ENCODE data around the gene NBEA.
"Not testable (repeated sequence)": the region's sequence is repeated elsewhere in the genome, so short reads cannot be mapped to it uniquely, and the experiment has no call there.

Gene NBEA

DNA sequence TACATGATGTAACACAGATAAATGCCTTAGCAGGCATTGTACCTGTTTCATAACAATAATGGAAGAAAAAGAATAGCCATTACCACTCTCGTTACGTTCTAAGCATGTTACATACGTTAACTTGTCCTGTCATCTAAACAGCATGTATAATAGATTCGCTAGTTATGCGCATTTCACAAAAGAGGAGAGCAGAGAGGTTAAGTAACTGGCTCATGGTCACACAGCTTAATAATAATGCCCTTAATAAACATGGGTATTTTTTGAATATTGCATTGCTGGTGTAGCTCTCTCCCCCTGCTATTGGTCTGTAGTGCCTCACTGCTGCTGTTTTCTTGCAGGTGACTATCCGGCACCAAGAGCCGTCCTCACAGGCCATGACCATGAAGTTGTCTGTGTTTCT, 722.7 kb downstream of the NBEA start:
- no peak for DNase-seq (ENCODE audit: low spot score)

- DNase-seq (ENCODE audit: low spot score): no peak
These were observed 727.3 kb downstream of the NBEA start for GRCh38 chr13:35669321-35669720.

GRCh38 chr13:35672611-35673010, 730.5 kb downstream of the NBEA start:
- DNase-seq (ENCODE audit: low spot score): peak; percentile 71

GRCh38 chr13:35675651-35676050, 733.6 kb downstream of the NBEA start:
- DNase-seq (ENCODE audit: low spot score): peak; percentile 64

- DNase-seq (ENCODE audit: low spot score): not testable (repeated sequence)
These were observed 735.8 kb downstream of the NBEA start for GRCh38 chr13:35677863-35678262.

- no peak for DNase-seq (ENCODE audit: low spot score)
These were observed 739.6 kb downstream of the NBEA start for GRCh38 chr13:35681685-35682084.

GRCh38 chr13:35684432-35684831, 742.4 kb downstream of the NBEA start:
- DNase-seq (ENCODE audit: low spot score): no peak

GRCh38 chr13:35687336-35687735, 745.3 kb downstream of the NBEA start:
- no peak for DNase-seq (ENCODE audit: low spot score)

DNA sequence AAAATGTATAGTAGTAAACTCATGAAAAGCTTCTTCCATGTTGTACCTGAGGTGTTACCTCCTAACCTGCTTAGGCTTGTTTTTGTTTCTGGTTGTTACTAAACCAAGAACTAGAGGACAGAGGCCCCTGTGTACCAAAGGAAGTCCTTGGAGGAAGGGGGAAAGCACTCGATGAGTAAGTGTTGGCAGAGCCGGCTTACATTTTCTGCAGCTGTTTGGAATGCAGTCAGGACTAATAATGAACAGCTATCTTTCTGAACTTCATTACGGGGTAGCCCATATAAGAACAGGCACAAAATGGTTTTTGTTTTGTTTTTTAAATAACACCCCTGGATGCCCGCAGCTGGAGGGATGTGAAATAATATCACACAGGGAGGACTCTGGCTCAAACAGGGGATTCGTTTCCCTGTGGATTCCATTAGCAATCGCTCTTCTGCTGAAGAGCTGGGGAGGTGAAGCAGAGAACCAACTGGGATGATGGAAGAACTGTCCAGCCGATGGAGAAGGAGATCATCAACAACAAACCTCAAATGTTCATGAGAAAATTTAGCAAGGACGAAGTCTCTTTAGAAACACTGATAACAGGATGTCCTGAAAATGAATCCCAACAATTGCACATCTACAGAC, 748.6 kb downstream of the NBEA start:
- DNase-seq (ENCODE audit: low spot score): no peak

DNA sequence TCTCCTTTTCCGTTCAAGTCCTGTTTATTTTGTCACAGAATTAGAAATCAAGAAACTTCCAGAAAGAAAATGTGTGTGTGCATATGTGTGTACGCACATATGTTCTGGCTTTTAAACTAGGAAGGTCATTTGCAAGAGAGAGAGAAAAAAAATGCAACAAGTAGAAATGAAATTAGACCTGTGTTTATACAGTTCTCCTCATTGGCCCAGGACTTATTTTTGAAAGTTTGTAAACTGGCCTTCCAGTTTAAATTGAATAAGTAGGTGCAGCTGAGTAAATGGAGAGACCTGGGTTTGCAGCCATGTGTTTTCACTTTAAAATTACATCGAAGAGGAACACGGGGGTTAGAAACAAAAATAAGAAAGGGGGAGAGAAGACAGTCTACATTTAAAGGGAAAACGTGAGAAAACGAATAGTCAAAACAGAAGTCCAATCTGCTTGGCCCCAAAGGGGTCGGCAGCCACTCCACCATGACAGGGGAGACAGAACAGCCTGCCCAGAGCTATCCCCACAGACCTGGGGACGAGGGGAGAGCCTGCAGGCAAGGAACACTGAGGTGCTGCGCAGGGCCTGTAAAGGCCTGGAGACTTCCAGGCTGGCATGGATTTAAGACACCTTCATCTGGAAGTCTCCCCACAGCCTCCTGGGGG, 751.2 kb downstream of the NBEA start:
- DNase-seq (ENCODE audit: low spot score): no peak

DNA sequence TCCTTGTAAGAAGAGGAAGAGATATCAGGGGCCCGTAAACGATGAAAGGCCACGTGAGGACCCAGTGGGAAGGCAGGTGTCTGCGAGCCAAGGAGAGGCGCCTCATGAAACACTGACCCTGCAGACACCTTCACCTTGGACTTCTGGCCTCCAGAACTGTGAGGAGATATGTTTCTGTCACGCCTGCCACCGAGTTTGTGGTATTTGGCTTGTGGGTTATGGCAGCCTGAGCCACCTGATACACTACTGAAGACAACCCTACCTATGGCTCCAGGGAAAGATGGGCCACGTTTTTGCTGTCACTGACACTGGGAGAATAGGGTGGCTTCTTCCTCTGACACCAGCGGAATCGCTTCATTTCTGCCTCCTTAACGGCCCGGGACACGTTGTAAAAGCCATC, 752.0 kb downstream of the NBEA start:
- DNase-seq (ENCODE audit: low spot score): no peak

GRCh38 chr13:35694549-35695447, 752.7 kb downstream of the NBEA start:
- no peak for DNase-seq (ENCODE audit: low spot score)

- no peak for DNase-seq (ENCODE audit: low spot score)
These were observed 753.3 kb downstream of the NBEA start for GRCh38 chr13:35695448-35695770.

- DNase-seq (ENCODE audit: low spot score): no peak
These were observed 755.2 kb downstream of the NBEA start for GRCh38 chr13:35697186-35697730.

- no peak for DNase-seq (ENCODE audit: low spot score)
These were observed 757.0 kb downstream of the NBEA start for GRCh38 chr13:35698911-35699576.

GRCh38 chr13:35699825-35700510, 757.9 kb downstream of the NBEA start:
- no peak for DNase-seq (ENCODE audit: low spot score)

GRCh38 chr13:35700671-35701070, 758.6 kb downstream of the NBEA start:
- DNase-seq (ENCODE audit: low spot score): no peak

DNA sequence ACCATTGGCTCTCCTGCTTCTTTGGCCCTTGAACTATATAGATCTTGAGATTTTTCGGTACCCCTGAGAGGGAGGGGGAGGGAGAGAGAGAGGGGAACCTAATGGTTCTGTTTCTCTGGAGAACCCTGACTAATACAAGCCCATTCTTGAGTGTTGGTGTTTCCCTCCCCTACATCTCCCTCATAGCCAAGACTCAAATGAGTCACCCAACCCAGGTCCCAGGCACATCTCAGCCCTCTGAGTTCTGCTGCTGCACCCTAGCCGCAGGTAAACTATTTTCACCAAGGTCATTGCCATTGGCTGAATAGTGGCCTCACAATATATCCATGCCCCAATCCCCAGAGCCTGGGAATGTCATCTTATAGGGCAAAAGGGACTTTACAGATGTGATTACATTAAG, 760.2 kb downstream of the NBEA start:
- no peak for DNase-seq (ENCODE audit: low spot score)

- no peak for DNase-seq (ENCODE audit: low spot score)
These were observed 761.0 kb downstream of the NBEA start for GRCh38 chr13:35703061-35703460.

DNA sequence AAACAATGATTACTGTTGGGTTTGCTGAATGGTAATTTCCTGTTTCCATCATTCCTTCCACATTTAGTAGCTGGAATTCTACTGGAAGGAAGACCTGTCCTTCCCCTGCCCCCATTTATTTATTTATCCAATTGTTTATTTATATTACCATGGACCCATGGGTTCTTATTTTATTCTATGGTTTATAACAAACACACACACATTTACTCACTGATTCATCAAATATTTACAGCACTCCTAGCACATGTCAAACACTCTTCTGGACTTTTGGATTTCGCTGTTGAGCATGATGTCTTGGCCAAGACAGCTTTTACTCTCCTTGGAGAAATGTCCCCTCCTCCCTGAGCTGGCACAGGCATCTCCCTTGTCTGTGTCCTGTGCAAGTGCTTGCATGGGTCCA, 762.3 kb downstream of the NBEA start:
- DNase-seq (ENCODE audit: low spot score): no peak

GRCh38 chr13:35706281-35706680, 764.2 kb downstream of the NBEA start:
- DNase-seq (ENCODE audit: low spot score): no peak

GRCh38 chr13:35706721-35707120, 764.7 kb downstream of the NBEA start:
- DNase-seq (ENCODE audit: low spot score): no peak
